BJ (cell line): Measurements from ENCODE around the gene MLLT6. TPM values are rescaled to one million over a fixed set of nuclear protein-coding genes. Genes with fewer than 3 reads are reported as not detected.

ENCODE experiments used
- CTCF ChIA-PET: fragments of 350-600 bp; formaldehyde crosslinking; extraction: SDS; loops from one replicate; lab custom pipeline; 2021; ENCODE audit warnings: antibody characterized with exemption, inconsistent platforms; lab: Yijun Ruan, JAX
- POLR2A ChIA-PET: fragments of 300-600 bp; sonication (Branson Sonifier 250); formaldehyde crosslinking; extraction: SDS; loops from one replicate; lab custom pipeline; 2021; ENCODE audit warnings: antibody characterized with exemption; lab: Charles Lee
- DNase-seq: peaks from one replicate; pipeline ENCODE4 v3.0.0-alpha.2; 2011; ENCODE audit warnings: low read depth
- H3K27me3 ChIP-seq: 2 replicates; pipeline ENCODE4 v1.6.0; 2011; ENCODE audit warnings: low read length; ENCODE audit not compliant: control insufficient read depth, insufficient read depth
- H3K36me3 ChIP-seq: 2 replicates; pipeline ENCODE4 v1.5.1; 2011; ENCODE audit warnings: low read length; ENCODE audit not compliant: control insufficient read depth, insufficient read depth
- H3K4me3 ChIP-seq: 2 replicates; pipeline ENCODE4 v1.5.1; 2011; ENCODE audit warnings: low read depth, mild to moderate bottlenecking, control low read depth, low read length
- CTCF ChIP-seq: IDR thresholded peaks from 2 replicates; pipeline ENCODE4 v1.5.1; 2011; ENCODE audit warnings: low read depth, mild to moderate bottlenecking, control low read depth, inconsistent platforms, low read length, moderate library complexity; ENCODE audit not compliant: insufficient read depth
- polyA plus RNA-seq: library from polyadenylated mRNA; depleted of rRNA; stranded (reverse); fragments of >200 nt; gene quantifications from 2 replicates; pipeline ENCODE4 v1.2.3, GENCODE V29; 2011

The MLLT6 gene
- polyA plus RNA-seq, 1 experiment: 32.1 TPM

GRCh38 chr17:38741461-38741860, 36.4 kb downstream of the MLLT6 start:
- POLR2A ChIA-PET: no interaction called here
- H3K36me3 ChIP-seq: peaks cover 17% of the 10 kb centered on the region
- TF ChIP-seq CTCF: no peak
- CTCF ChIA-PET: interaction anchor here (1.1 kb wide), 2 partner anchors 64 to 66 kb away, joined by 3 to 5 read pairs; partner anchors contain the start of gene EPOP
- H3K27me3 ChIP-seq: no peaks in the 10 kb centered on the region
- no peak for DNase-seq
- H3K4me3 ChIP-seq: no peak overlapping the region

DNA sequence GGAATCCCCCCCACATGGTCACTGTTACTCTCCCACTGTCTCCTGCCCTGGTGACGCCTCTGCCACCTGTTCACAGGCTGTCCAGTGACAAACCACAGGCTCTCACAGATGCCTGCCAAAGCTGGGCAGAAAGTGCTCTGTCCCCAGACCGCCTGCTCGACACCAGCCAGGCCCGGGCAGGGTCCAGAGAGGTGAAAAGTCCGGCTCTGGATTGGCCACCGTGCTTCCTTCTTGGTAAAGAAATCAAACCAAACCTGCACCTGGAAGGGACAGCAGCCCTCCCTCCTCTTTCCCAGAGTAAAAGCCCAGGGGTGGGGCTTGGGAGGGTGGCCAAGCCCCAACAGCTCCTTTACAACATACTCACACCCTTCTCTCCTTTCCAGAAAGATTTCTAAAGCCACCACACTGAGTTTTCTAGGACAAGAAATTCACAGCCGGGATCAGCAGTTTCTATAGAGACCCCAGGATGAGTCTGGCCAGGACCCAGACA, 36.9 kb downstream of the MLLT6 start:
- peaks cover 17% of the 10 kb centered on the region for H3K36me3 ChIP-seq
- ChIA-PET POLR2A (no interaction called here), CTCF (interaction anchor here (1.1 kb wide), 2 partner anchors 65 to 67 kb away, joined by 3 to 5 read pairs; partner anchors contain the start of gene EPOP)
- no peak overlapping the region for H3K4me3 ChIP-seq
- no peak for TF ChIP-seq CTCF
- H3K27me3 ChIP-seq: no peaks in the 10 kb centered on the region
- no peak for DNase-seq

- CTCF ChIA-PET: interaction anchor here (1.1 kb wide), 1 partner anchor 67 kb away, joined by 3 read pairs; the partner anchor contains the start of gene EPOP
- DNase-seq: peak; percentile 63
- TF ChIP-seq CTCF: no peak
- Histone ChIP-seq H3K27me3 (no peaks in the 10 kb centered on the region), H3K4me3 (no peak overlapping the region), H3K36me3 (peaks cover 17% of the 10 kb centered on the region)
- POLR2A ChIA-PET: interaction anchor here (0.7 kb wide), 1 partner anchor 390 kb away, joined by 11 read pairs; no protein-coding TSS in a partner anchor
These were observed 37.6 kb downstream of the MLLT6 start for GRCh38 chr17:38742411-38743308.

DNA sequence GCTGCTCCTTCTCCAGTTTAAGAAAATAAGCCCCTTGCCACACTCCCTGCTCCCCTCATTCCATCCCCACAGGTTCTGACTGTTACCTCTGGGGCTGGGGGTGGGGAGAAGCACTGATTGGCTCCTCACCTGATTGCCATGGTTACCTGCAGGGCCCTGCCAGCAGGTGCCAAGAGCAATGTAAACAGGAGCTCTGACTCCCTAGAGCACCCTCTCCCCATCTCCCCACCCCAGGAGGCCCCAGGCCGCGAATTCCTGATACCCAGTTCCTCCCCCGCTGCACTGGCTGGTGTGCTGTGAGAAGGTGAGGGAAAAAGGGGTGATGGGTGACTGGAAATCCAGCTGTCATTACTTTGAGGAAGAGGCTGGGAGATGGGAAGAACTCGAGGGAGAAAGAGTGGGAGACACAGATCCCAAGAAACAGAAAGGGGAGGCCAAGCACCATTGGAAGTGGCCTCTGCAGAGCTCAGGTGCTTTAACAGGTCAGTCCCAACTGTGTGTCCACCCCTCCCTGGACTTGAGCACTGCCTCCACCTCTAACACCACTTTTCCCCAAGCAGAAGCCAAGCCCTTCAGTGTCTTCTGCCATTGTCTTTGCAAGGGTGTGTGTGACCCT, 38.6 kb downstream of the MLLT6 start:
- H3K36me3 ChIP-seq: peaks cover 11% of the 10 kb centered on the region
- DNase-seq: no peak
- no peak overlapping the region for H3K4me3 ChIP-seq
- TF ChIP-seq CTCF: no peak
- CTCF ChIA-PET: interaction anchor here (1.3 to 4.0 kb wide), 3 partner anchors 8 to 67 kb away, joined by 4 to 38 read pairs (median 7); partner anchors contain the start of gene CISD3
- H3K27me3 ChIP-seq: no peaks in the 10 kb centered on the region
- POLR2A ChIA-PET: no interaction called here

DNA sequence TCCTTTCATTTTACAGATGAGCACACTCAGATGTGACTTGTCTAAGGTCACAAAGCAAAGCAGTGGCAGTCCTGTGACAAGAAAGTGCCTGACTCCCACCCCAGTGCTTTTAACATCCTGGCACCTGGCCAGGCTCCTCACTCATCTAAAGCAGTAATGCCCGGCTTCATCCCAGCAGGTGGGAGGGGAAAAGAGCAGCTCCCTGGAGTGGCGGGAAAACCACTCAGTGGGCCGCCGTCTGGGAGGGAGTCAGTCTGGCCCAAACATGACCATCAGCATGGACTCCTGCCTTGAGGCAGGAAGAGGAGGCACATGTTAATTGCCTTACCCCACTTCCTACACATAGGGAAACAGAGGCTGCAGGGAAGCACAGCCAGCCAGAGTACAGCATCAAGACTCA, 40.5 kb downstream of the MLLT6 start:
- ChIA-PET POLR2A (no interaction called here), CTCF (interaction anchor here (1.9 to 4.0 kb wide), 2 partner anchors 10 to 15 kb away, joined by 6 to 38 read pairs; no protein-coding TSS in a partner anchor)
- DNase-seq: no peak
- no peak for TF ChIP-seq CTCF
- Histone ChIP-seq H3K36me3 (no peaks in the 10 kb centered on the region; the same call in none of the 2 replicates), H3K27me3 (no peaks in the 10 kb centered on the region), H3K4me3 (no peak overlapping the region)
